Fibroblast of skin of left quadriceps (primary cell): ENCODE measurements around the gene NTNG1.
"Not testable (repeated sequence)": the region's sequence is repeated elsewhere in the genome, so short reads cannot be mapped to it uniquely, and the experiment has no call there.

Experiments
- DNase-seq, 2 experiments: peaks; one replicate each; pipeline ENCODE4 v3.0.0-alpha.2; 2013; ENCODE audit warnings: low read depth in 2 of 2

The NTNG1 gene

DNA sequence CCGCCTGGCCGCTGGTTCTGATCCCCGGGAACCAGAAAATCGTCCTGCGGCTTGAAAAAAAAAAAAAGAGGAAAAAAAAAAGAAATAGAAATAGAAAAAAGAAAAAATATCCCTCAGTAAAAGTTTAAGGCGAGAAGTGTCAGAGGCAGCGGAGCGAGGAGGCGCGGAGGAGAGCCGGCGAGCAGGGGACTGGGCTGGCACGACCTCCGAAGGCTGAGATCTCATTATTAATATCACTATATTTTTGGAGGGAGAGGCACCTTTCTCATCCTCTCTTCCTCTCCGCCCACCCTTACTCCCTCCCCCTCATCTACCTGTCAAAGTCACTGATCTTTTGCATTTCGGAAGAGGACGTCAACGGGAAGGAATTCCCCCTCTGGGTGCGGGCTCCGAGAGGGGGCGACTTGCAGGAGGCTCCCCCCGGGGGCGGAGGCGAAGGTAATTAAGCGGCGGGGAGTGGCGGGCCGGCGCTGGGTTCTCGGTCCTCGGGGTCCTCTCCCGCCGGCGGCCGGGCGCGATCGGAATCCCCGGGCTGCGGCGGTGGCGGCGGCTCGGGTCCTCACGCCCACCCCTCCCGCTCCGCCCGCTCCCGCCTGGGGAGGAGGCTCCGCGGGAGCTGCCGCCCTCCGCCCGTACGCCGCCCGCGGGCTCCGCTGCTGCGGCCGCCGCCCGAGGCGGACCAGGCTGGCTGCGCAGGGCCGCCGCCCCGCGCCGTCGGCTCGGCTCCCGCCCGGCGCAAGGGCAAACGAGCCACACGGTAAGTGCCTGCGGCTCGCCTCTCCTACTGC lies at the start of gene NTNG1:
TSS of gene NTNG1 (plus strand) at position 337 of the 788 bp plus-strand sequence.
- no peak for DNase-seq

DNA sequence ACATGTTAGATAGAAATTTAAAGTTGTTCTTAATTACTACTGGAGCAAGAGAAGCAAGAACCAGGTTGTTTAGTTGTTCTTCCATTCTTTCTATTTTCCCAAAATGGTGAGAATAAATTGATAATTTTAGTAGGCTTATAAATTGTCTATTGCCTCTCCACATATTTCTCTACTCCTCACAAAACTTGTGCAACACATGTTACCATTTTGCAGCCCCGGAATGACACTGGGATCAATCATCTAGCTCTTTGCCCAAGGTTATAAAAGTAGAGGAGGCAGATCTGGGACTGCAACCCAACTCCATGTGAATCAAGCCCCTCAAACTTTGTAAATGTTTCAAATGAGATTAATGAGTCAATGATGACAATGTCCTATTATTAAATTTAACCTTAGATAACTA lies 49.4 kb upstream of the NTNG1 start:
- no peak for DNase-seq

DNA sequence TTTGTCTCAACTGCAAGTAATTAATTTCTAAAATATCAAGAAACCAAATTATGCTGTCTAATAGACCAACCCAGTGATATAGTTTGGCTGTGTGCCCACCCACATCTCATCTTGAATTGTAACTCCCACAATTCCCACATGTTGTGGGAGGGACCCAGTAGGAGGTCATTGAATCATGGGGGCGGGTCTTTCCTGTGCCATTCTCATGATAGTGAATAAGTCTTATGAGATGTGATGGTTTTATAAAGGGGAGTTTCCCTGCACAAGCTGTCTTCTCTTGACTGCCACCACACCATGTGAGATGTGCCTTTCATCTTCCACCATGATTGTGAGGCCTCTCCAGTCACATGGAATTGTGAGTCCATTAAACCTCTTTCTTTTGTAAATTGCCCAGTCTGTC lies 47.4 kb upstream of the NTNG1 start:
- DNase-seq: not testable (repeated sequence)

DNA sequence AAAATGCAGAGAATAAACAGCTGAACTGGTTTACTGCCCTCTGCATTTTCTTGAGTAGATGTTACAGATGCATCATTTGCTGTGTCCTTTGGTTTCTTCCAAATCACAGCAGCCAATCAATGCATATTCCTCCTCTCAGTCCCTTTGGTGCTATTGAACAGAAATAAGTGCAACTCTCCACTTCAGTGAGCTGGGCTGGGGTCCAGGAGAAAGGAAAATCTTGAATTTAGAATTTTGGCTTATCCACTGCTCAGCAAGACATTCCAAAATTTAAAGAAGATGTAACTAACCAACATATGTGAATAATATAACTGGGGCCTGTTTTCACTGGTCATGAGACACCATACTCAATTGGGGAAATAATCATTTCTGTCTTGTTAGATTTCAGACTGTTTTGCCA lies 45.2 kb upstream of the NTNG1 start:
- no peak for DNase-seq

DNA sequence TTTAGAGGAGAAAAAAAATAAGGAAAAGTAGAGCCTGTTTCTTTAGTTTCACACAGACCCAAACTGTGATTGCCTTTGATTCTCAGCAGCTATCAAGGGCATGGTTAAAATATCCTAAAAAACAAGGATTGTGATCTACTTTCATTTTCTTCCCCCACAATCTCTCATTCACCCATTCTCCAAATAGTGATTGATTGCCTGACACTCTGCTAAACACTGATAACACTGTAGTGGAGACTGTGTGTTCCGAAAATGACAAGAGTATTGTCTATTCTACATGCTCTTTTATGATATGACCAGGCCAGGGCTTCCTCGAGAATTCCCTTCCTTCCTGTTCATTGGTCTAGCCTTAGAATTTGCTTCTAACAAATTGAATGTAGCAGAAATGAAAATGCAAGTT lies 44.1 kb upstream of the NTNG1 start:
- DNase-seq: no peak

DNA sequence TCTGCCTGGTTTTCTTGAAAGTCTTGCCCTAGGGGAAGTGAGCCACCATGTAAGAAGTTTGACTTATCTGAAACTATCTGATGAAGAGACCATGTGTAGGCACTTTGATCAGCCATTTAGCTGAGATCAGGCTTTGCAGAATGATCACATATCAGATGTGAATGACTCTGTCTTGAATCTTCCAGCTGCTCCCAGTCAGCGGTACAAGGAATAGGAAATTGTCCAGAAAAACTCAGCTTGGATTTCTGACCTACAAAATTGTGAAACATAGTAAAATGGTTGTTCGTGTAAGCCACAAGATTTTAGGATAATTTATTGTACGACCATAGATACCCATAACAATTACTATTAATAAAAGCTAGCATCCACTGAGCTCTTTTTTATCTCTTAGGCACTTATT lies 41.9 kb upstream of the NTNG1 start:
- DNase-seq: no peak

DNA sequence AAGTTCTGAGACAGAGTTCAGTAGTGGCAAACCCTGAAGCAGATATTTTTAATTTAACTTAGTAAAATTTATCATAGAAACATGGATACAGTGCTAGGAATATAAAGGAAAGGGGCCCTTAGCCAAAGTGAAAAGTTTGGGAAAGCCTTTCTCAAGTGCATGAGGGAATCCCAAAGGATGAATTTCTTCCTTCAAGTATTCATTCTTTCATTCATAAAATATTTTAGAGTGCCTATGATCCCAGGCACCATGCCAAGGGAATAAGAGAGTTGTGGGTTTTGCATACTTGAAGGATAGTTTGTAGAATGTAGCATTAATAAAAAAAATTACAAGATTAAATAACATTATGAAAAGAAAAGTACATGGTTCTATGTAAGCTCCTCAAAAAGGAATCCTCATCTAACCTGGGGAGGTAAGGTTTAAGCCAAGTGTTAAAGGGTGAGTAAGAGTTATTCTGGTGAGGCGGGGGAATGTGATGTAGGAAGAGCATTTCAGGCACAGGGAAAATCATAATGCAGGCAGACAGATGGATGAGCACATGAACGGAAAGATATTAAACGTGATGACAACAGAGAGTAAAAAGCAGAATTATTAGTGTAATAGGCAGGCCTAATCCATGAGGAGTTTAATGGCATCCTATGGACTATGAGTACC lies 40.4 kb upstream of the NTNG1 start:
- DNase-seq: peak; percentile 67 to 71

DNA sequence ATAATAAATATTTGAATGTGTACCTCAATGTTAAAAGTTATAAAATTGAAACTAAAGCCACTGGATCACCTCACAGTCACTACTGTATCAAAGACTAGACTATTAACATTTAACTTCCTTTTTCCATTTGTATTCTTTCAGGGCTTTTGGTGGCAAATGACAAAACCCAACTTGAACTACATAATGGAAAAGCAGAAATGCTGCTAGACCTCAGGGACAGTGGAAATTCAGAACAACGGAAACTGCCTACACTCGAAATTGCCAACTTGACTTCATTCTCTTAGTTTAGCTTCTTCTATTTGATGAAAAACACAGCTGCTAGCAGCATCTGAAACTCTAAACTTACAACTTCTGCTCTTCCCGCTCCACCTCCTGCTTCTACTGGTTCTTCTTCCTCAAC lies 34.9 kb upstream of the NTNG1 start:
- no peak for DNase-seq

DNA sequence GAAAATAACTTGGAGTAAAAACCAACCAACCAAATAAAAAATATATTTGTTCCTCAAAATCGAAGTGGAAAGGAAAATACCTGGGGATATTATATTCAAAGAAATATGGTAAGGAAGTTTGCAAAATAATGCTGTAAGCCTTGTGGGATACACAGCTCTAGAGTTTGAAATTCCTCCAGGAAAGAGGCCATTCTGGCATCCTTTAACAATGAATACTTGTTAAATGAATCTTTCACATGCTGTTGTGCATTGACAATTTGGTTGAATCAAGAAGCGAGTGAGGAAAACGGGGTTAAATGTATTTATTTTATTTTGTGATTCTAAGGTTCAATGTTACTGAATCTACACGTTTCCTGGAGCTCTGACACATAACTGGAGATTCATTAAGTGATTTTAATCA lies 30.5 kb upstream of the NTNG1 start:
- peak; percentile 29 to 40 for DNase-seq

DNA sequence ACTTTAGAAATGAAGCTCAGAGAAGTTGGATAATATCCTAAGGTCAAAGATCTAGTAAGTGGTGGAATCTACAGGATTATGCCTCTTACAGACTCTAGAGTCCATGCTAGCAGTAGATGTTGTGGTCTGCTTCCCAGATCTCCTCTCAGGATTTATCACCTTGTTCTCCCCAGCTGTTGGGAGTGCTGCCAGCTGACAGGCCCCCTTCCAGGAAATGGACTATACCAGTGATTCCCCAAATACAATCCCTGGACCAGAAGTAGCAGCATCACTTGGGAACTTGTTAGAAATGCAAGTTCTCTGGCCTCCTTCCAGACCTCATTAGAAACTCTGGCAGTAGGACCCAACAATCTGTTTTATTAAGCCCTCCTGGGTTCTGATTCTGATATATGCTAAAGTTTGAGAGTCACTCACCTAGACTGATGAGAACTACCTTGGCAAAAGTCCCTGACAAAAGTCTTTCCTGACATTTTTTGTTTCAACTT lies 24.5 kb upstream of the NTNG1 start:
- no peak for DNase-seq

DNA sequence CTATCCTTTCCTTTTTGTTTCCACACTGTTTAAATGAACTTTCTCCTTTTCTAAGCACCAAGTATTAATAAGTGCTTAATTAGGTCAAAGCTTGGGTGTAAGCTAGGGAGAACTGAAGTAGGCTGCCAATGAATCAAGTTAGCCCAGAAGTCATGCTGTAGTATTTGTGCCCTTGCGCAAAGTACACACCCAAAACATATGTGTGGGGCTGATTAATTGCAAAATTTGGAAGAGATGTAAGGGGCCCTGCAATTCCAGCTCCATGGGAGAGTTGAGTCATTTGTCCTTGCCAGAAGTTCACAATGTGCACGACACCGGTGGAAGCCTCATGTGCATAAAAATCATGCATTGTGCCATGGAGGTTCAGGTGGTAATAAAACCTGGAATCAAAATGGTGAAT lies 18.6 kb upstream of the NTNG1 start:
- no peak for DNase-seq

DNA sequence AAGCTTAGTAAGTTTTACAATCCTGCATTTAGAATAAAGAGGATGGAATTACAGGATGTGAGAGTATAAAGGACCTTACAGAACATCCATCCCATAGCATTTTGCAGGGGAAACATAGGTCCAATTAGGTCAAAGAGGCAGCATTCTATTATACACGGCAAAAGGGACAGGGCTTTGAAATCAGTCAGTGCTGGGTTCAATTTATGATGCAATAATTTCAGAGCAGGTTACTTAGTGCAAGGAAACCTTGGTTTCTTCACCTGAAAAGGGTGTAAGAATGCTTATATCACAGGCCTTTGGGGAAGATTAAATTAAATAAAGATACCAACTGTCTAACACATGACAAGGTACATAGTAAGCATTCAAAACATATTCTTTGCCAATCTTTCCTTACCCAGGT lies 17.1 kb upstream of the NTNG1 start:
- no peak for DNase-seq

DNA sequence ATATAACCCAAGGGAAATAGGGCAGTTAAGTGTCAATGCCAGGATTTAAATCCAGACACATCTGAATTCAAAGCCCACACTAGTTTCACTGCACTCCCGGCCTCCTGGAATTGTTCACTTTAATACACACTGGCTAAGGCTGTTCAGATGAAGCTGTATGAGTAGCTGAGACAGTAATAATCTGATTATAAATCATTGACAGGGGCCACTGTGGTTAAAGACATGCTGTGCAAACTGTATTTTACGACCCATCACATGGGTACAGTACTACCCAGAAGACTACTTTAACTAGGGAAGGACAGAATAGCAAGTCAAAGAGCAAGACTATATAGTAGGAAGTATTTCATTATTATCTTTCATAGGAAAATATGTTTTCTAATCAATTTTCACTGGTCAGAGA lies 16.1 kb upstream of the NTNG1 start:
- no peak for DNase-seq

DNA sequence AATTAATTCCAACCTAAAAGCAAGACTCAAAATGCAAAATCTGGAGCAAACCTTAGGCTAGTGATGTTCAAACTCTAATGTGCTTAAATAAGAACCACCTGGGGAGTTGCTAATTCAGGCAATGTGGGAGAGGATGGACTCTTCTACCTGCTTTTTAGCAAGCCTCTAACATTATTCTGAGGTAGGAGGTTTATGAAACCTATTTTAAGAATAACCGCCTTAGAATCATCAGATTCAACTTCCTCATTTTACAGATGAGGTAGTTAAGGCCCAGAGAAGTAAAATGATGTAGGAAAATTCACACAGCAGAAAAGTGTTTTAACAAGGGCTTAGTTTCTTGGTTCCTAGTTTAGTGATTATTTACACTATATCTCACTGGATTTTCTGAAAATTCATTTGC lies 8.6 kb upstream of the NTNG1 start:
- no peak for DNase-seq

DNA sequence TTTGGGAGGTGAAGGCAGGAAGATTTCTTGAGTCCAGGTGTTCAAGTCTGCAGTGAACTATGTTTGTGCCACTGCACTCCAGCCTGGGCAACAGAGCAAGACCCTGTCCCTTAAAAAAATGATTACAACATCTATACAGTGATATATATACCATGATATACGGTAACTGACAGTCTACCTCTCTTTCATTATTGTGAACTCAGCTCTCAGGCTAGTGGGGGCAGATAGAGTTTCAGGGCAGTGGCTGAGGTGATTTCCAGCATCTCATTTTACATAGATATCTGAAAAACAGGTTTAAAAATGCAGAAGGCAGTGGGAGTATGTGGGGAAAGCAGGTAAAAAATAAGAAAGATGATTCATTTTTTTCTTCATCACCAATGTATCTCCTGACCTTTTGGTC lies 8.1 kb upstream of the NTNG1 start:
- DNase-seq: no peak

DNA sequence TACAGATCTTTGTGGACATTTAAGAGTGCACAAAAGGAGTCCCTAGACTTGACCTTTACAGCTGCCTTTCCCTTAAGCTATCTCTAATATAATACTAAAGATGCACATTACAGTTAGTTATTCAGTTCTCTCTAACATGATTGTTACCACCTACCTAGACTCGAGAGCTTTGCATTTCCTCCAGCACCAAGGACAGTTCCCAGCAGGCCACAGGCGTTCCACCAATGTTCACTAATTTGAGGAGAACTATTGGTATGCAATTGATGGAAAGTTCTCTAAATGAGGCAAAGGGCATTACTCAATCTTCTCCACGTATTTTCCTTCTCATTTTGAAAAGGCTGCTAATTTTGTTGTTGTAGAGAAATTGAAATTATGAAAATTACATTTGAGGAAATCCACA lies 5.4 kb upstream of the NTNG1 start:
- DNase-seq: peak in 1 of 2 experiments; percentile 59

DNA sequence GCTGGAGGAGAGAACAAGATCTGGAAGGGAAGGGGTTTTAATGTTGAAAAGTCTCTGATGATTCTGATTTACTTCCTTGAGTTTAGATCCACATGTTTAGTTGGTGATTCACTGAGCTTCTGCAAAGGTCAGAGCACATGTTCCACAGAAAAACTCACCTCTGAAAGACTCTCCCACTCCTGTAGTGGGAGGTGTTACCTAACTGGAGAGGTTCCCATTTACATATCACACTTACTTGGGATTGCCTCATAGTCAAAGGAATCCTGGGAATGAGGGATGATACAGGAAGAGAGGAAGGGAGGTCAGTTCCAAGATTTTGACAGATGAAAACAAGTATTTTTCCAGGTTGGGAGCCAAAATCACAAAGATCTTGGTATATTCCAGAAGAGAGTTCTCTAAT lies 2.7 kb upstream of the NTNG1 start:
- no peak for DNase-seq

DNA sequence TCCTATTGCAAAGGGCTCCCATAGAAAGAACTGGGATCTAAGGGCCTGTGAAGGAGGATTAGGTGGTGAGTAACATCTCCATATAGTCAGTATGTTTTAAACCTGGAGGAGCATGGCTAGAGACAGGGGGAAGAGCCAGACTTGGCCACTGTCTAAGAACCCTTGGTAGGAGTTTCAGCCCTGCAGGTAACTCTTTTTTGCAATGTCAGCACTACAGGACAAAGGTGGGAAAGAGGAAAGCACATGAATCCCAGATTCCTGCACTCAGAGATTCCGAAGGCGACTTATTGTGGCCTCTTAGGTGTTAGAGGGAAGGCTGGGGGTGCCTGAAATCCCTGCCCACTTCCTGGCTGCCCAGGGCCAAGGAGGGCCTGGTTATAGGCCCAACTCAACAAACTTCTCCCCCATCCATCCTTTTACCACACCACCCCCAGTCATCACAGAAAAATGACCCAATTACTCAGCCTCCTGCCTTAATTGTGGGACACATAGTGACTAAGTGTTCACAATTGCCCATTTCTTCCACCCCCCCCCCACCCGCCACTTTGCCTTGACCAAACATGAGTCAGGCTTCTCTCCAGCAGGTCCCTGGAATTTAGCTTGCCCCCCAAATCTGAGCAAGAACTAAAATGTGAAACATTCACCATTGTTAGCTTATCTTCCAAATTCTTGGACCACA lies 1.9 kb upstream of the NTNG1 start:
- DNase-seq: no peak

DNA sequence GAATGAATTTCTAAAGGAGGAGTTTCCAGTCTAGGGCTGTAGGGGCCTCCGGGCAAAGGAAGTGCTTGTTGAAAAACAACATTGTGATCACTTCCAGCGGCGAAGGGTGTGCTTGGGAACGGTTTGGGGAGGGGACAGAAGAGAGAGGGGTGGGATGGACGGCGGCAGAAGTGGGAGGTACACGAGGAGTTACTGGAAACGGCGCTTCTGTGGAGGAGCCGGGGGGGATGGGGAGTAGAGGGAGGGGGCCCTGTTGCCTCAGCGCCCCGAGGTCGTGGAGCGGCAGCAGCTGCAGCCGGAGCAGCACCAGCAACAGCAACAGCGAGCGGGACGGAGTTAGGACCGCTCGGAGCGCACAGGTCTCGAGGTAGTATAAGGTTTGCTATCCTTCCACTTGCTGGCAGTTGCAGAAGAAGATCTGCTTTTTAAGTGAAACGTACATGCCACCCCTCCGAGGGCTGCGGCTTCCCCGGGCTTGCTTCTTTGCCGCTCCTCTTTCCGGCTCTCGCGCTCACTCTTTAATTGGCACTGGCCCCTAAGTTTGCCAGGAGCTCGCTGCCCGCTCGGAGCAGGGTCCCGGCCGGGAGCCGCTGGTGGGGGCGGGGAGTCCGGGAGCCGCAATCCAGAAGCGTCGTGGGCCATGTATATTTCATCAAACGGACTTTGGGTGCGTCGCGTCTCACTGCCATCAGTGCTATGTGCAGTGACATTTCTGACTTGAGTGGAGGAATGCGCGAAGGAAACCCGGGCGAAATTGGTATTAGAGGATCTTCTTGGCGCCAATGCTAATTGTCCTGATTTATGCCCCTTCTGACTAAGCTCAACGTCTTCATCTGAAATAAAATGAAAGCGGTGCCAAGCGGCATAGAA lies 771 bp upstream of the NTNG1 start:
- peak; percentile 77 to 79 for DNase-seq

DNA sequence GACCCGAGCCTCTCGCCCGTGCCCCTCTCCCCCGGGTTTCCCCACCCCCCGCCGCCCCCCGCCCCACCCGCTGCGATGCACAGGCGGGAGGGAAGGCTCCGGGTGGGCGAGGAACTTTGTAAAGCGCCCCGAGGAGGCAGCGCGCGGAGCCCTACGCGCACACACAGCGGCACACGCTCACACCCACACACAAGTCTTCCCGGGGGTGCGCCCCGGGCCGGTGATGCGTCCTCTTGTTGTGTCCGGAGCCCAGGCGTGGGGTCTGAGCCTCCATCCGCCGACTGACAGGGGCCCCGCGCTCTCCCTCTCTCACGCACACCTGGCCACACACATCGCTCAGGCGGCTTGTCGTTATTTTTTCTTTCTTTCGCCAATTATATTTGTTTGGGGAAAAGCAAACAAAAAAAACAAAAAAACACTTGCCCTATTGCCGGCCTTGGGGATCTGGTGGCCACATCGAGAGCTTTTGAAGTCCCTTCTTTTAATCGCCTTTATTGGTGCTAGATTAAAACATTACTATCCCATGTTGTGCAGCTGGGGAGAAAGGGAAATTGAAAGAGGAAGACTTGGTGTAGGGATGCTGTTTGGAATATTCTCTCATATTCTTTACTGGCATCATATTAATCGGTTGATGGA lies 770 bp downstream of the NTNG1 start:
- DNase-seq: no peak

DNA sequence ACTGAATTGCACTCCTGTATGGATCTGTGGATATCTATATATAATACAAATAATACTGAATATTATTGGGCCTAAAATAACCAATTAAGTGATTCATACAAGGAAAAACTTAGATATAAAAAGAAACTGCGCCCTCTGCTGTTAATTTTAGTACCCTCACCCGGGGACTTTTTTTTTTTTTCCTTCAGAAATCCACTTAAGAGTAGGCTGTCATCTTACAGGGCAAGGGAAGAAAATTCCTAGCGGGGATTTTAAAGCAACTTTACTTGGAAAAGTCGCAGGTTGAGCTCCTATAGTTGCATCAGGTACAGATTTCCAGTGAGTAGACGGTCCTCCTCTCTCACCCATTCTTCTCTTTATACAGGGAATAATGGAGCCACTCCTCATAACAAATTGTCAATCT lies 1.3 kb downstream of the NTNG1 start:
- DNase-seq: peak; percentile 64 to 74
